ENCODE results near the gene GSN.

GSN gene

DNA sequence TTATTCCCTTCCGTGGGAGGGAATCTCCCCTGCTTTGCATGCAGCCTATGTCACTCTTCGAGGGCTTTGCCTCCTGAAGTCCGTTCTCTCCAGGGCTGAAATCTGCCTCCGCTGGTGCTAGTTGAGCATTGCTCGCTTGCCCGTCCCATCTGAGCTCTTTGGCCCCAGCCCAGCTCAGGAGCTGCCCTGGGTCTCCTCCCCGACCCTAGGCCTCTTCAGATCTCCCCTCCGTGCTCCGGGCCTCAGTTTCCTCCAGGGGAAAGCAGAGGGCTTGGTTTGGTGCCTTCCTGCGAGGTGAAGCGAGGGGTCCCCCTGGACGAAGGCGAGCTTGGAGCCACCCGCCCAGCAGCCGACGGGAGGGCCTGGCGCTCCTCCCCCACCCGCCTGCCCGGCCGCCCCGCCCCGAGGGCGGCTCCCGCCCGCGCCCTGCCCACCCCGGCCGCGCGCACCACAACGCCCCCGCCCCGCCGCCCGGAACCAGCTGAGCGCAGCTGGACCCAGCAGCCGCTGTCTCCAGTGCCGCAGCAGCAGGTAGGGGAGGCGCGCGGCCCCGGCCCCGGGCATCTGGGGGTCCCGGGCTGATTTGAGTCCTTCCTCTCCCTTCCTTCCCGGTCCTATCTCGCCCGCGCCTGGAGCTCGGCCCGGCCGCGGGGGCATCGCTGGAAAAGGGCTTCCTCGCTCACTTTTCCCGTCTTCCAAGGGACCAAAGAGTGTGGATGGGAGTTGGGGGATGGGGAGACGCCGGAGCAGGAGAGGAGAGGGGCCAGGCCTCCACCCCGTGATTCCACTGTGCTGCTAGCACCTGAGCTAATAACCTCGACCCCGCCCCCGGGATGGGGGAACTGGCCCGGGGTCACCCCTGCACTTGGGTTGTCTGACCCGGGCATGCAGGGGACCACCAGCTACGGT lies at the start of gene GSN:
GSN (plus strand) TSS at position 474 of the 909 bp plus-strand sequence. CDS start 33,810 bp downstream, outside the sequence.
- DNase-seq = peak; percentile 80

DNA sequence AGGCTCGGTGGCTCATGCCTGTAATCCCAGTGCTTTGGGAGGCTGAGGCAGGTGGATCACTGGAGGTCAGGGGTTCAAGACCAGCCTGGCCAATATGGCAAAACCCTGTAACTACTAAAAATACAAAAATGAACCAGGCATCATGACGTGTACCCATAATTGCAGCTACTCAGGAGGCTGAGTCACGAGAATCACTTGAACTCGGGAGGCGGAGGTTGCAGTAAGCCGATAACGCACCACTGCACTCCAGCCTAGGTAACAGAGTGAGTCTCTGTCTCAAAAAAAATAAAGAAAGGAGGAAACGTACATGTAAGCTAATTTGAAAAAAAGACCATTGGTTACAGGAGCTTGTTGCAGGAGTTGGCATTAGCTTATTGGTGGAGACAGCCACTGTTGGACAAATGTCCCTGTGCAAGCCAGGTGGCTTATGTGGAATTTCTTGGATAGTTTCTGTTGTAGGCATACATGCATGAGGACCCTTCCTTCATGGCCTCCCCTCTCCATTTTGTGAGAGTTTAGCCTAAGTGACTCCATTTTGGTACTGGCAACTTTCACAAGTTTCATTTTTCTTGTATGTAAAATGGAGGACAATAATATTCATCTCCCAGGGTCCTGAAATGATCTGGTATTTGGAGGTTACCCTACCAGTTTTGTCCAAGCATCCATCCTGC lies 49.5 kb upstream of the GSN start:
- no peak for DNase-seq

DNA sequence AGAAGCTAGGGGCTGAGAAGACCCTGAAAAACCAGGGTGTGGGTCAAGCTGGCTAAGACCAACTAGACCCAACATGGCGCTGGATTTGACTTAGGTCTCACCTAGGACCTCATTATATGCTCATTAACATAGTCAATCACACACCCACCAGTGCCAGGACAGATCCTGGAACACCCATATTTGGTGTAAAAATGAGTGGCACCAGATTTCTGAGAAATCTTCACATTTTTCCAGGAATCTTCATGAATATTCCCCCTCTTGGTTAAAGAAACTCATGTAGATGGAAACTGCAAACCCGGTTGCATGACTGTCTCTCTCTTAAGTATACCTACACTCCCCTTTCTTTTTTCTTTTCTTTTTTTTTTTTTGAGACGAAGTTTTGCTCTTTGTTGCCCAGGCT lies 48.4 kb upstream of the GSN start:
- DNase-seq = no peak

DNA sequence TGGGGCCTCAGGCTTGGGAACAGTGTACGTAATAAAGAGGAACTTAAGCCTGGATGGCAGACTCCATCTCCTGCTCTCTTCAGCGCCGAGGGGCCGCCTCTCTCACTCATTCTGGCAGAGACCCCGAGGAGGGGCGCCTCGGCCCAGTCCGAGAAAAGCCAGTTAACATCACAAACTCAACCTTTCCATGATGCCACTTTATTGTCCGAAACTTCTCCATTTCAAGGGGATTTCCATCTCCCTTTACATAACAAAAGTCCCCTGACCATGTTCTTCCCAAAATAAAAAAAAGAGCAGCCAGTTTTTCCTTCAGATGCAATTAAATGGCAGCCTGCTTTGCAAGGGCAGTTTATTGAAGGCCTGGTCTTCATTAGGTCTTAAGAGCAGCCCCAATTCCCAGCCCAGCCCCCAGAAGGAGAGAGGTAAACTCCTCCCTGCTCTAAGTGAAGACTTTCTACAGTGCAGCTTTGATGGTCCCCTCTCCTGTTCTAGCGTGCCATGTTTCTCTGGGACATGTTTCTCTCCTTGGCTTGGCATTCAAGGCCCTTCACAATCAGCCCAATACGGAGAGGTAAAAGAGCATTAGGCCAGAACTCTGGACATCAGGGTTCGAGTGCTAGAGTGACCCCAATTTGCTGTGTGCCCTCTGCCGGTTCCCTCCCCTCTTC lies 46.8 kb upstream of the GSN start:
- peak; percentile 41 for DNase-seq

DNA sequence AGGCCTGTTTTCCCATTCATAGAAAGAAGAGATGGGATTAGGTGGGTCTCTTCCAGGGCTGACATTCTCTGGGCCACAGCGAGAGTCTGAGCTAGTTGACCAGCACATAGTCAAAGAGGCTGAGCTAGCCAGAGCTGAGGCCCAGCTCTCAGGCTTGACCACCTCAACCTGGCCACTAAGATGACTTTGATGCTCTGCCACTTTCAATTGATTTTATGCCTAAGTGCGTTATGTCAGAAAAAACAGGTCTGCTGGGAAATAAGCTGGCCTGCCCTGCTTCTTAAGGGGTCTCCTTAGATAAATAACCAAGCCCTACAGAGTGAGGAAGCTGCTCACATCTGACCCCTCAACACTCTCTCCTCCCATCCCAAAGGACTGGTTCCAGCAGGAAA lies 46.3 kb upstream of the GSN start:
- no peak for DNase-seq

DNA sequence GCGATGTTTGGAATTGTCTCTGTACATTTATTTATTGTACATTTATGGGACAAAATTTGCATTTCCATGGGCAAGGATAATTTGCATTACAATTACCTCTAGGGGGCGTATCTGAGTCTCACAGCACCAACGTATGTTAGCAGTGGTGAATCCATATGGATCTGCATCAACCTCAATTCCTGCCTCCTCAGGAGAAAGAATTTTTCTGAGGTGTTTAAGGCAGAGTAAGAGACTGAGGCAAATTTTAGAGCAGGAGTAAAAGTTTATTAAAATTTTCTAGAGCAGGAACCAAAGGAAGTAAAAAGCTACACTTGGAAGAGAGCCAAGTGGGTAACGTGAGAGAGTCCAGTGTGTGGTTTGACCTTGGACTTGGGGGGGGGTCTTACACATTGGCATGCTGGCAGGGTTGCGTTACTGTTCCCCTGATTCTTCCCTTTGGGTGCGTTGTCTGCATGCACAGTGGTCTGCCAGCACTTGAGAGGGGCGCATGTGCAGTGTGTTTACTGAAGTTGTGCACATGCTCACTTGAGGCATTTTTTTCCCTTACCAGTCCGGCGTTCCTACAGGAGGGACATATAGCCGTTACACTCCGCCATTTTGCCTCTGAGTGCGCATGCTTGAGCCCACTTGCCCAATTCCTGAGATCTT lies 45.3 kb upstream of the GSN start:
- DNase-seq = peak; percentile 78

DNA sequence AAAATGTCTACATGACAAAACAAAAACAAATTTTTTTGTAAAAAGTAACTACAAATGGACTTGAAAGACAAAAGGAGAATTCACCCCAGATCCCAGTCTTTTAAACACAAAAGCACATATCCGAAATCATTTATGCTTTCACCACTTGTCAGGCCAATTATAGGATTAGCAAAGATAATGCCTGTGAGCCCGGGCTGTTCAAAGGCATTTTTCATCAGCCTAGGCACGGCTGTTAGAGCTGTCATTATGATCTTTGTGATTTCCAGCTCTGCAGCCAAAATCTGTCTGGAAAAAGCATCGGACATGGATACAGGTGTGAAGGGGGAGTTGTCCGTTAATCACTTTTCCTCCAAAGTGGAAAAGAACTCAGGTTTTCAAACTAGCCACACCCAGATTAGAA lies 42.7 kb upstream of the GSN start:
- no peak for DNase-seq

DNA sequence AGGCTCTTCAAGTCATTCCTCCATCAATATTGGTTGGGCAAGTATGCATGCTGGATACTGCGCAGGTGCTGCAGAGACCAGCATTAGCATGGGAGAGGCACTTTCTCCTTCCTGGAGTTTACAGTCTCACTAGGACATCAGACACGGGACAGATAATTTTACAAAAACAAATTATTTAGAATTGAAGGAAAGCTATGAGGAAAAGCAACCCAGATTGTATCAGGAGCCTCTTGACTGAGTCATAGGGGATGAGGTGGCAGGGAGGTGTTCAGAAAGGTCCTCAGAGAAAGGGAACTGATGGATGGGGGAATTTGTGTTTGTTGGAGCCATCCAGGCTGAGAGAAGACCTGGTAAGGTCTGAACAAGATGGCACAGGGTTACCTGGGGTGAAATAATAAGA lies 41.8 kb upstream of the GSN start:
- DNase-seq = no peak

DNA sequence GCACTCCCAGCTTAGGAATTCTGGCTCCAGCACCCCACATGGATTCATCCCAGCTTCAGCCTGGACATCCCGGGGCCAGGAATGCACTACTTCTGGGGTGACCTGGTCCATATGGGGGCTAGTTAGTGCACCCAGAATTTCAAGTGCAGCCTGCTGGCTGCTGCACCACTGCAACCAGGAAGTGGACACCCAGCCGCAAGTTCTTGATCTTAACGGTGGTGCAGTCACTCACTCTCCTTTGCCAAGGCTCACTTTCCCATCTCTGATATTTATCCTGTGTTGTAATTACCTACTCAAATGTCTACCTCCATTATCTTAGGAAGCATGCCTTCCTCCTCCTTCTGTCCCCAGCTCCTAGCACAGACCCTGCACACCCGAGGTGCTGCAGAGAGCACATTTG lies 40.1 kb upstream of the GSN start:
- peak; percentile 57 for DNase-seq

DNA sequence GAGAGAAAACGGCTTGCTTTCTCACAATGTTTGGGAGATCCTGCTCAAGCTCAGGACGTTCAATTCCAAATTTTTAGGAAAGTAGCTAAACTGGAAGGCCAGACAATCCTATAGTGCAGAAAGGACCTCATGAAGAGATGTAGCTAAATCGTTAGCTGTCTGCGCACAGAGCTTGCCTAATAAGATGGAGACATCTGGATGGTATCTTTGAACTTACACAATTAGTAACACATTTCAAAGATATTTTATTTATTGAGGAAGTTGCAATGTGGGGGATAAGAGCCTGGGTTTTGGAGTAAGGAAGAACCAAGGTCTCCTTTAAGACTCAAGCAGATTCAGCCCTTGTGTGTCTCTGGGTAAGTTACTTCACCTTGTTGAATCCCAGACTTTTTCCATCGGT lies 37.7 kb upstream of the GSN start:
- DNase-seq = no peak

DNA sequence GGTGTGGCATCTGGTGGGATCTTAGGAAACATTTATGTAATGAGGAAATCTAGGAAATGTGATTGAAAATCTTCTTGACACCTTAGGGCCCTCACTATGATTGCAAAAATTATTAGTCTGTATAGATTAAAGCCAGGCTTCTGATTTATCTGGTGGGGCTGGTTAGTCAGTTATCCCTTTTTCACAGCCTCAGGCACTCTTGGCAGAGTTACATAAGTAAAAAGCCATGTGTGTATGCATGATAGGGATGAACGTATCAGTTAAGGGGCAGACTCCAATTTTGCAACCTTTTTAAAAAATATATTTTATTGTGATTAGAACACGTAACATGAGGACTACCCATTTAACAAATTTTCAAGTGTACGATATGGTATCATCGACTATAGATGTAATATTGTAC lies 35.7 kb upstream of the GSN start:
- DNase-seq = peak; percentile 62

DNA sequence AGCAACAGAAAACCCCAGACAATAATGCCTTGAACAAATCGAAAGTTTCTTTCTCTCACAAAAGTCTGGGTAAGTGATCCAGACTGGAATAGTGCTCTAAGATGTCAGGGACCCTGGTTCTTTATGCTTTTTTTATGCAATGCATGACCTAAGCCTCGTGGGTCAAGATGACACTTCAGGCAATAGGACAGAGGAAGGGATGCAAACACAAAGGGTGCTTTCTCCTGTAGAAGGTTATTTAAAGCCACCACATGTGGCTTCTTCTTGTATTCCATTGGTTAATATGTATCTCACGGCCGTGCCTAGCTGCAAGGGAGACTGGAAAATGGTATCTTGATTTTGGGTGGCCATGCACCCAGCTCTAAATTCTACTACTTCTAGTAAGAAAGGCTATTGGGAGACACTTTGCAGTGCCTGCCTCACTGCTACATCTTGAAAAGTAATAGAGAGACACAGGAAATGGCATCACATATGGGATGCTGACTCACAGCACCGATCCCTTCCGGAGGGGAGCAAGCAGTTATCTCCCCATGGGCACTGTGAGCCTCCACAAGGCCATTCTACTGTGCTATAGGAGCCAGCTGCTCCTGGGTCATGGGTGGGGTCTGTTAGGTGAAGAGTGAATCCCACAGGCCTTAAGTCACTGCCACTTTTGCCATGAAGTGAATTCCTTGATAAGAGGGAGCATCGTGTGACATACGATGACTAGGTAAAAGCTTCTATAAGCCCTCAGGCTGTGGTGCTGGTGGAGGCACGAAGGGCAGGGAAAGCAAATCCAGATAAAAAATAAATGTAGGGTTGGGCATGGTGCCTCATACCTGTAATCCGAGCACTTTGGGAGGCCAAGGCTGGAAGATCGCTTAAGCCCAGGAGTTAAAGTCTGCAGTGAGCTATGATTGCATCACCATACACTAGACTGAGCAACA lies 33.8 kb upstream of the GSN start:
- DNase-seq = peak; percentile 77

DNA sequence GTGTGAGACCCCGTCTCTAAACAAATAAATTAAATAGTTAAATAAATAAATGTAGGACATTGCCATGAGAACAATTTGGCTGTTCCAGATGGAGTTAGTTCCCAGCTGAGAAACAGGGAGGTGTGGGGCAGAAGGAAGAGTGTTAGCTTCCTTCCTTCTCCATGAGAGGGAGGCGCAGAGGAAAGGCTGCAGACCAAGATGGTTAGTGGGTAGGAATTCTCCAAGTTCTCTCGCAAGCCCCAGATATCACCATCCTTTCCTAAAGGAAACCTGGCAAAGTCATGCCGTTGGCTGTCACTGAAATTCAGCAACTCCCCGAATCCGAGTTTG lies 33.2 kb upstream of the GSN start:
- DNase-seq = no peak

DNA sequence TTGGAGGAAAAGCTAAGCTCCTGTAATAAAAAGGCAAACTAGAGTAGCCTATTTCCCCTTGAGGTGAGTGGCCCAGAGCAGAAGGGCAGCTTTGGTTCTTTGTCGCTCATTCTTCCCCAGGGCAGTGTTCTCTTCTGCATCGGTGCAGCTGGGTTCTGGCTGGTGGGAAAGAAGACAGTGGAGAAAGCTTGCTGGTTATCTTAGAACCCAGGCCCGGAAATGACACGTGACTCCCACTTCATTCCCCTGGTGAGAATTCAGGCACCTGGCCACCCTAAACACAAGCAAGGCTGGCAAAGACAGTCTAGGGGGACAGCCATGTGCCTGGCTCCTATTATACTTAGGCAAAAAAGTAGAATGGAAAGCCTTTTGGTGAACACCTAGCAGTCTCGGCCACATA lies 32.5 kb upstream of the GSN start:
- no peak for DNase-seq

DNA sequence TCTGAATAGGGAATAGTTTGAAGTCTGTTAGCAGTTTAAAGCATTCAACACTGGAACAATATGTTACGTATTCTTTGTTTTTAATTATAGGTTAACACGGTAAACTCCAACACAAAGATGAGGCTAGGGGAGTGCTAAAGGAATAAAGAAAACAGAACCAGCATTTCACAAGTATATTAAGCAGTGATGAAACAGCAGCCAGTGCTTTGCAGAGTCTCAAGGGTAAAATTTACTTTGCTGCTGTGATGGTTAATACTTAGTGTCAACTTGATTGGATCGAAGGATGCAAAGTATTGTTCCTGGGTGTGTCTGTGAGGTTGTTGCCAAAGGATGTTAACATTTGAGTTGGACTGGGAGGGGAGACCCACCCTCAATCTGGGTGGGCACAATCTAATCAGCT lies 30.0 kb upstream of the GSN start:
- DNase-seq = no peak

DNA sequence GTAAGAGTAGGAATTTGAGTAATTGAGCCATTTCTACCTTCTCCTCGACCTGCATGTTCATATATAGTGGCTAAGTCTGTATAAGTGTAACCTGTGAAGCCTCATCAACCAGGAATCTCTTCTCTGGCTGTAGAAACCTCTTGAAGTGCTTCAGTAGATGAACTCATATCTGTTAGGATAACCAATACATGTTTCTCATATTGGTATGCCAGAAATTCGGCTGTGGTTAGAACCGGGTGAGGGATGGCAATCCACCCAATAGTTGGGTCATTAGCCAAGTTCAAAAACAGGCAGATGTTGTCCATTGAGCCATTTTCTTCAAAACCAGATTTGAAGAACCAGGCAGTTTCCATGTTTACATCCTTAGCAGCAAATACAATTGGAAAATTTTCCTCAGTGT lies 28.9 kb upstream of the GSN start:
- DNase-seq = no peak

DNA sequence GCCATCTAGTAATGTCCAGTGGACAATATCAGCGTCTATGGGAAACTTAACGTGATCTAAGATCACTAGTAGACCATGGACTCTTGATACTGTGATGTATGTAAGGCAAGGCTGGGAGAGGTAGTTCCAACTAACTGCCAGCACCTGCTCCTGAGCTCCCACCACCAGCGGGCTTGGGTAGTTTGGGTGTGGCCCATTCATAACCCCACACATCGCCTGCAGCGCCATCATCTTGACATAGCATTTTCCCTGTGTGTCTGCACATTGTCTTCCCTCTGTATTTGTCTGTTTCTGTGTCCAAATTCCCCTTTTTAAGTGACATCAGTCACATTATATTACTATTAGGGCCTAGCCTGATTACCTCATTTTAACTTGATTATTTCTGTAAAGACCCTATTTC lies 28.1 kb upstream of the GSN start:
- no peak for DNase-seq

DNA sequence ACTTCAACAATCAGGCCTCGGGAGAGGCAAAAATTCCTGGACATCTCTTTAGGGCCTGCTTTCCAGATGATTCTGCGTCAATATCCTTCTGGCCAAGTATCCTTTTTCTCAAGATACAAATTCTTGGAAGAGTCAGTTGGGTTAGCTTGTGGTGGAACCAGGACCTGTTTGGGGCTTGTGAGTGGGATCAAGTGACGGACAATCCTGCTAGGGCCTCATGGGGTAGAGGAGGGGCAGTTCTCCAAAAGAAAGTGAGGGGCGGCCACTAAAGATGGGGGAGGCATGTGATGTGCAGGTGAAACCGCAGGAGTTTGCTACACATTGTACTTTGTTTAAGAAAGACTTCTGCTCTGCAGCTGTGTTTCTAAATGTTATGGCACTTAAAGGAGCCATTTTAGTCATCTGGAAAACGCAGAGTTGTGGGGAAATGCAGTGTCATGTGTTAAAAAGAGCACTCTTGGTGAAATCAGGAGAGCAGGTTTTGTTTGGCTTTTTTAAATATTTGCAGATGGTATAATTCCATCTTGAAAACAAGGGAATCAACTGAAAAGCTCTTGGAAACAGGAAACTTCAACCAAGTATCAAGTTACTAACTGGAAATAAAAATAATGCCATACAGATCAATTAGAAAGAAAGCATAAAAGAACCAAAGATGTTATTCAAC lies 27.4 kb upstream of the GSN start:
- DNase-seq = no peak

DNA sequence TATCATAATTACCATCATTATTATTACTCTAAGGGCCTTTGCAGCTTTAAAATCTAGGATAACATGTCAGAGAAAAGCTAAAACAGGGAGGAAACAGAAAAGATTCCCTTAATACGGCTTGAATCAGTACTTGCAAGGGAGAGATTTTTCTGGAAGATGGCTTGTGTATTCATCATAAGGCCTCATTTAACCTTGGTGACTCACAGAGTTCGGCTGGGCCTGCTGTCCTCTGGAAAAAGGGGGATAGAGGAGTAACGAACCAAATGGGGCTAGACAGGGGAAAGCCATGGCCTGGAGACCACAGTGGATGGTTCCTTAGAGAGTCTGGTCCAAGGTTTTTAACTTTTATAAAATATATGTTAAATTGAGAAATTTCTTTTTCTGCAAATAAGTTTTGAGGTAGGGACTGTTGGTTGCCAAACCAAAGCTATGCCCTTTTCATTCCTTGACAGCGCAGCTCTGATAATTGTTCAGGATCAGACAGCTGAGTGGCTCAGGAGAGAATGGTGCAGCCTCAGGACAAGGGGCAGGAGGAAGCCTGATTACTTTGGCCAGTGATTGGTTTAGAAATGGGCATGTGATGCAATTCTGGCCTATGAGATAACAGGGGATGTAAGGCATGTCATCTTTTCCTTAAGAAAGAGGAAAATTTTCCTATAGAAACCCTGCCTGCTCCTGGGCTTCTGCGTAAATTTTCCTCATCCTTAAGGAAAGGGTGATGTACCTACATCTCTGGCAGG lies 25.6 kb upstream of the GSN start:
- DNase-seq = no peak

DNA sequence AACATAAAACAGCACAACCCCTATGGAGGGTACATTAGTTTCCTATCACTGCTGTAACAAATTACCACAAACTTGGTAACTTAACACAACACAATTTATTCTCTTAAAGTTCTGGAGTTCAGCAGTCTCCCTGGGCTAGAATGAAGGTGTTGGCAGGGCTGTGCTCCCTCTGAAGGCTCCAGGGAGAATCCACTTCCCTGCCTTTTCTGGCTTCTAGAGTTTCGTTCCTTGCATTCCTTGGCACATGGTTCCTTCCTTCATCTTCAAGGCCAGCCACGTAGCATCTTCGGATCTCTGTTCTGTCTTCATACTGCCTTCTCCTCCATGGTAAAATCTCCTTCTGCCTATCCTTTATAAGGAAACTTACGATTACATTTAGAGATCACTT lies 25.0 kb upstream of the GSN start:
- DNase-seq = no peak
